ENCODE results near the gene PTGES. TPM values are rescaled to one million over a fixed set of nuclear protein-coding genes. Genes with fewer than 3 reads are reported as not detected.

Gene PTGES
- total RNA-seq, 6 donors from 2014 or later, result 0.76 to 4.2 (median 2.5) TPM

GRCh38 chr9:129724456-129725190, 28.2 kb downstream of the PTGES start:
- H3K9me3 ChIP-seq, result no peaks in the 10 kb centered on the region
- ATAC-seq (ENCODE audit: low FRiP score in 2 of 2) (no peak), DNase-seq (no peak)
- no peaks in the 10 kb centered on the region for H3K36me3 ChIP-seq
- peaks cover 0 to 8% (median 6%) of the 10 kb centered on the region in 4 donors for H3K4me1 ChIP-seq
- WGBS, 2 donors, result 84% methylated on average over 16 of the region's 16 CpGs
- TF ChIP-seq POLR2AphosphoS5 (IDR thresholded peaks at IDR 0.05), result no peak
- no peak for TF ChIP-seq POLR2A (IDR thresholded peaks at IDR 0.05)
- no peak for TF ChIP-seq EP300 (IDR thresholded peaks at IDR 0.05)
- TF ChIP-seq, protein P1, sequence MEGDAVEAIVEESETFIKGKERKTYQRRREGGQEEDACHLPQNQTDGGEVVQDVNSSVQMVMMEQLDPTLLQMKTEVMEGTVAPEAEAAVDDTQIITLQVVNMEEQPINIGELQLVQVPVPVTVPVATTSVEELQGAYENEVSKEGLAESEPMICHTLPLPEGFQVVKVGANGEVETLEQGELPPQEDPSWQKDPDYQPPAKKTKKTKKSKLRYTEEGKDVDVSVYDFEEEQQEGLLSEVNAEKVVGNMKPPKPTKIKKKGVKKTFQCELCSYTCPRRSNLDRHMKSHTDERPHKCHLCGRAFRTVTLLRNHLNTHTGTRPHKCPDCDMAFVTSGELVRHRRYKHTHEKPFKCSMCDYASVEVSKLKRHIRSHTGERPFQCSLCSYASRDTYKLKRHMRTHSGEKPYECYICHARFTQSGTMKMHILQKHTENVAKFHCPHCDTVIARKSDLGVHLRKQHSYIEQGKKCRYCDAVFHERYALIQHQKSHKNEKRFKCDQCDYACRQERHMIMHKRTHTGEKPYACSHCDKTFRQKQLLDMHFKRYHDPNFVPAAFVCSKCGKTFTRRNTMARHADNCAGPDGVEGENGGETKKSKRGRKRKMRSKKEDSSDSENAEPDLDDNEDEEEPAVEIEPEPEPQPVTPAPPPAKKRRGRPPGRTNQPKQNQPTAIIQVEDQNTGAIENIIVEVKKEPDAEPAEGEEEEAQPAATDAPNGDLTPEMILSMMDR (IDR thresholded peaks at IDR 0.05), result no peak
- no peaks in the 10 kb centered on the region for H3K27me3 ChIP-seq
- no peak overlapping the region for H3K4me3 ChIP-seq
- no peak overlapping the region for H3K27ac ChIP-seq

DNA sequence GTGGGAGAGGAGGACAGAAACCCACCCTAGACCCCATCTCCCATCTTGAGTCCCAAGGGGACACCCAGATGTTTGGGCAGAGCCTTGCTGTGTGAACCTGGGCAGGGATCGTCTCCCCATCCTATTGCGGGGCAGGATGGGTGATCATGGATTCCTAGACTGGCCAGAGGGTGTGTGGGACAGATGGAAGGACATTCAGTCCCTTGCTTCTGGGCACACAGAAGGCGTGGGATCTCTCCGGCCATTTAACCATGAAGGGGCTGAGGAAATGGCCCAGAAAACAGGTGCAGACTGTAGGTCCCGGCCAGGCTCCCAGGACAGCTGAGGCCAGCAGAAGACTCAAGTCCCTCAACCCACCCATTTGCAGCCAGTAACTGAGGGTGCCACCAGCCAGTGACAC, 29.9 kb downstream of the PTGES start:
- no peaks in the 10 kb centered on the region for H3K27me3 ChIP-seq
- ATAC-seq (ENCODE audit: low FRiP score in 2 of 2) (no peak), DNase-seq (no peak)
- WGBS, 2 donors, result 87 to 96% methylated on average over 3 to 5 of the region's 5 CpGs
- H3K36me3 ChIP-seq, result no peaks in the 10 kb centered on the region
- H3K27ac ChIP-seq, result no peak overlapping the region
- TF ChIP-seq EP300 (IDR thresholded peaks at IDR 0.05) (no peak), POLR2A (IDR thresholded peaks at IDR 0.05) (no peak), POLR2AphosphoS5 (IDR thresholded peaks at IDR 0.05) (no peak)
- TF ChIP-seq, protein P1 (IDR thresholded peaks at IDR 0.05), result no peak
- H3K9me3 ChIP-seq, result no peaks in the 10 kb centered on the region
- no peak overlapping the region for H3K4me3 ChIP-seq
- H3K4me1 ChIP-seq, result peaks cover 0 to 8% (median 6%) of the 10 kb centered on the region in 4 donors

DNA sequence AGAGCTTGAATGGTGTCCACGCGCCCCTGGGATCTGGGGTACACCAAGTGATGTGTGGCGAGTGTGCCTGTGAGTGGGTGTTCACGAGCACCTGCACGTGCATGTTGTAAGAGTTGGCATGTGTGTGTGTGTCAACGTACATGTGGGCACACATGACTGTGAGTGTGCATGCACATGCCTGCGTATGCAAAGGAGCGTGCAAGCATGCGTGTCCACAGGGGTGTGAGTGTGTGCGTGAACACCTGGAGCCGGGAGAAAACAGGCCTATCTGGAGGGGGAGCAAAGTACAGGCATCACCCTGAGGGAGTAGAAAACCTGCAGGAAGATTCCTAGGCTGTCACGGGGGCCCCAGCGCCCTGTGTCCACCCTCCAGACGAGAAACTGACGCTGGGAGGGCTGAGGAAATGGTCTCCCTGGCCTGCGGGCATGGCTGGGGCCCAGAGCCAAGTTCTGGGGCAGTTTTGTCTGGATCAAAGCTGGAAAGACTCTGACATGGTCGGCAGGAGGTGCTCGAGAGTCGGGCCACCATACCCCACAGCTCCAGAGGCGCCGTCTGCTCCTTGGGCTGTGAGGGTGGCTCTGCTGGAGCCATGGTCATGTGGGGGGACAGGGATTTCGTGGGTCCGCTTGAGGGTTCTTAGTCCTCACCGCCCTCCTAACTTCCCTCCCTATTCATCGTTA, 31.8 kb downstream of the PTGES start:
- TF ChIP-seq POLR2AphosphoS5 (IDR thresholded peaks at IDR 0.05), result no peak
- no peak for TF ChIP-seq POLR2A (IDR thresholded peaks at IDR 0.05)
- TF ChIP-seq, protein P1 (IDR thresholded peaks at IDR 0.05), result no peak
- no peak for TF ChIP-seq EP300 (IDR thresholded peaks at IDR 0.05)
- ATAC-seq (ENCODE audit: low FRiP score in 2 of 2) (no peak), DNase-seq (no peak)
- no peaks in the 10 kb centered on the region for H3K27me3 ChIP-seq
- WGBS, 2 donors, result 77 to 79% methylated on average over 23 to 25 of the region's 25 CpGs
- H3K36me3 ChIP-seq, result no peaks in the 10 kb centered on the region
- H3K27ac ChIP-seq, result no peak overlapping the region
- H3K9me3 ChIP-seq, result no peaks in the 10 kb centered on the region
- no peak overlapping the region for H3K4me3 ChIP-seq
- H3K4me1 ChIP-seq, result no peaks in the 10 kb centered on the region

DNA sequence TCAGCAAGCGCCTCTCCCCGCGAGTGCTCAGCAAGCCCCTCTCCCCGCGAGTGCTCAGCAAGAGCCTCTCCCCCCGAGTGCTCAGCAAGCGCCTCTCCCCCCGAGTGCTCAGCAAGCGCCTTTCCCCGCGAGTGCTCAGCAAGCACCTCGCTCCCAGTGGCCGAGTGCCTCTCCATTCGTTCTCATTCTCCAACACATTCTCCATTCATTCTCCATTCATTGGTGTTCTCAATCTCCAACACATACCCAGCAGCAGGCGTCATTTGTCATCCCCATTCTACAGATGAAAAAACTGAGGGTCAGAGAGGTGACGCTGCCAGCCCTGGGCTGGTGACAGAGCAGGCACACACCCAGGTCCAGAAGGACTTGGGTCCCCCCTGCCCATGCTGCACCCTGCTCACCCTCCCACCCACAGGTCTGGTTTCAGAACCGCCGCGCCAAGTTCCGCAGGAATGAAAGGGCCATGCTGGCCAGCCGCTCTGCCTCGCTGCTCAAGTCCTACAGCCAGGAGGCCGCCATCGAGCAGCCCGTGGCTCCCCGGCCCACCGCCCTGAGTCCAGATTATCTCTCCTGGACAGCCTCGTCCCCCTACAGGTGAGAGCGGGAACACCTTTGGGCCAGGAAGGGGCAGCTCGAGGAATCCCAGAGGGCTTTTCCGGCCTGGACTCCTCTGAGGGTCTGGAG, 32.5 kb downstream of the PTGES start:
- 82 to 83% methylated on average over 28 to 31 of the region's 31 CpGs for WGBS, 2 donors
- no peak for ATAC-seq (ENCODE audit: low FRiP score in 2 of 2)
- Histone ChIP-seq H3K27ac (no peak overlapping the region), H3K36me3 (no peaks in the 10 kb centered on the region), H3K4me3 (no peak overlapping the region), H3K27me3 (no peaks in the 10 kb centered on the region), H3K9me3 (no peaks in the 10 kb centered on the region), H3K4me1 (no peaks in the 10 kb centered on the region)
- peak in 1 of 2 donors; percentile 78 for DNase-seq
- TF ChIP-seq EP300 (IDR thresholded peaks at IDR 0.05), result no peak
- no peak for TF ChIP-seq POLR2AphosphoS5 (IDR thresholded peaks at IDR 0.05)
- TF ChIP-seq, protein P1 (IDR thresholded peaks at IDR 0.05), result peak in 1 of 6 experiments; percentile 14
- no peak for TF ChIP-seq POLR2A (IDR thresholded peaks at IDR 0.05)
